ENCODE measurements around the gene PRR36. TPM values are rescaled to one million over a fixed set of nuclear protein-coding genes. Genes with fewer than 3 reads are reported as not detected.

Gene PRR36
- total RNA-seq, 1 experiment from 2014 or later = 12.9 TPM

DNA sequence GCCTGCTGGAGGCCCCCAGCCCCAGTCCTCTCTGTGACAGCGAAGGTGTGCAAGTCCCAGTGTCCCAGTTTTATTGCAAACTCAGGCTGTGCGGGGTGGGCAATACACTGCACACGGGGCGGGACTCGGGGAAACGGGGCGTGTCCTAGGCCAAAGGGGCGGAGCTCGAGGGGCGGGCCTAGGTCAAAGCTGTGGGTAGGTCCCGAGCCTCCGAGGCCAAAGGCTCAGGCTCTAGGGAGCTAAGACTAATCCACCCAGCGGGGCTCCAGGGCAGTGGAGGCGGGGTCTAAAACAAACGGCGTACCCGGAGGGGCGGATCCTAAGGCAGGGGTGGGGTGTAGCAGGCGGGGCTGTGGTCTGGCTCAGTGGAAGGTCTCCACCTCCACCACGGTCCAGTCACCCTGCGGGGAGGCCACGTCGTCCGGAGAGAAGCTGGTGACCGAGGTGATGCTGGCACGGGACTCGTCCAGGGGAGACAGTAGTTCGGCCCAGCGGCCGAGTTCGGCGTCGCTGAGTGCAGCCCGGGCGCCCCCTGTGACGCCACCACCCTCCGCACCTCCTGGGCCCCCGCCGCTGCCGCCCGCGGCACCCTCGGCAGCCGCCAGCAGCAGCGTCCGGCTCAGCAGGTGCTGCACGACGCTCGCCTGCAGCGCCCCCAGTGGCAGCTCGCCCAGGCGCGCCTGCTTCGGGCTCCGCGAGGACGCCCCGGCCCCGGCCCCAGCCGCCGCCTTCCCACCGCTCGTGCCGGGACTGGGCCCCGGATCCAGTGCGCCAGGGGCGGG lies 5.3 kb downstream of the PRR36 start:
- Histone ChIP-seq H3K4me1 (replicated peaks; ENCODE audit: insufficient read depth) (peaks cover 24% of the 10 kb centered on the region), H3K4me3 (peak overlapping the region; percentile 70), H3K36me3 (ENCODE audit: low read depth) (no peaks in the 10 kb centered on the region), H3K4me2 (peak overlapping the region; percentile 85), H3K27ac (no peak overlapping the region), H3K9me3 (ENCODE audit: insufficient read depth, low read depth) (no peaks in the 10 kb centered on the region), H3F3A (ENCODE audit: insufficient read depth, low read depth) (peaks cover 49% of the 10 kb centered on the region), H3K27me3 (ENCODE audit: insufficient read depth, low read depth) (no peaks in the 10 kb centered on the region), H3K9me2 (ENCODE audit: insufficient read depth) (no peaks in the 10 kb centered on the region), H3K79me2 (ENCODE audit: low read depth) (no peaks in the 10 kb centered on the region), H2AFZ (peak overlapping the region; percentile 75), H4K20me1 (ENCODE audit: insufficient read depth) (no peaks in the 10 kb centered on the region)
- peak; percentile 90 to 94 for DNase-seq
- intact Hi-C loops (cut with micrococcal nuclease; ENCODE audit: unreplicated experiment) = loop anchor here (1.0 to 2.0 kb wide), 2 partner anchors 20 to 34 kb away; partner anchors contain the start of genes LRRC8E and MAP2K7
- BruUV-seq (replicated peaks) = no TSS peak
- ChIA-PET POLR2A (ENCODE audit: unreplicated experiment) (interaction anchor here (0.5 to 1.2 kb wide), 6 partner anchors 34 to 522 kb away, joined by 3 to 13 read pairs (median 4); partner anchors contain the start of genes MAP2K7, RAB11B and SNAPC2), CTCF (interaction anchor here (0.6 to 2.0 kb wide), 7 partner anchors 16 to 514 kb away, joined by 3 to 20 read pairs (median 3); partner anchors contain the start of genes MAP2K7, SNAPC2, TIMM44 and TRAPPC5)
- no peak for TF ChIP-seq EZH2 (IDR thresholded peaks at IDR 0.05; ENCODE audit: low read depth)
- TF ChIP-seq, protein P1, sequence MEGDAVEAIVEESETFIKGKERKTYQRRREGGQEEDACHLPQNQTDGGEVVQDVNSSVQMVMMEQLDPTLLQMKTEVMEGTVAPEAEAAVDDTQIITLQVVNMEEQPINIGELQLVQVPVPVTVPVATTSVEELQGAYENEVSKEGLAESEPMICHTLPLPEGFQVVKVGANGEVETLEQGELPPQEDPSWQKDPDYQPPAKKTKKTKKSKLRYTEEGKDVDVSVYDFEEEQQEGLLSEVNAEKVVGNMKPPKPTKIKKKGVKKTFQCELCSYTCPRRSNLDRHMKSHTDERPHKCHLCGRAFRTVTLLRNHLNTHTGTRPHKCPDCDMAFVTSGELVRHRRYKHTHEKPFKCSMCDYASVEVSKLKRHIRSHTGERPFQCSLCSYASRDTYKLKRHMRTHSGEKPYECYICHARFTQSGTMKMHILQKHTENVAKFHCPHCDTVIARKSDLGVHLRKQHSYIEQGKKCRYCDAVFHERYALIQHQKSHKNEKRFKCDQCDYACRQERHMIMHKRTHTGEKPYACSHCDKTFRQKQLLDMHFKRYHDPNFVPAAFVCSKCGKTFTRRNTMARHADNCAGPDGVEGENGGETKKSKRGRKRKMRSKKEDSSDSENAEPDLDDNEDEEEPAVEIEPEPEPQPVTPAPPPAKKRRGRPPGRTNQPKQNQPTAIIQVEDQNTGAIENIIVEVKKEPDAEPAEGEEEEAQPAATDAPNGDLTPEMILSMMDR (conservative IDR thresholded peaks at IDR 0.05) = peak; percentile 73

DNA sequence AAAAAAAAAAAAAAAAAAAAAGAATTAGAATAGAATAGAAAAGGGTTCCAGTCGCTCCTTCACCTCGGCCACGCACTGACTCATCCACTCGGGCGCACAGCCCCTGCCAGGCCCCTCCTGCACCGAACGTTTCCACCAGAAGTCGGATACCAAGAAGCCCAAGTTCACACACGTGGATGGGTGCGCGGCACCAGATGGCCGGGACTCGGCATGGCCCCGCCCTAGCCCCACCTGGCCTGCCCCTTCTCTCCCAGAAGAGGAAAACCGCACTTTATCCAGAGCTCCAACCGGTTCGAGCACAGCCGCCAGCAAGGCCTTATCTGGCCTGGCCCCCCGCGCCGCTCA lies 5.9 kb downstream of the PRR36 start:
- TF ChIP-seq EZH2 (IDR thresholded peaks at IDR 0.05; ENCODE audit: low read depth) = no peak
- TF ChIP-seq, protein P1 (conservative IDR thresholded peaks at IDR 0.05) = no peak
- peaks cover 50% of the 10 kb centered on the region for H3F3A ChIP-seq (ENCODE audit: insufficient read depth, low read depth)
- H3K4me1 ChIP-seq (replicated peaks; ENCODE audit: insufficient read depth) = peaks cover 21% of the 10 kb centered on the region
- intact Hi-C loops (cut with micrococcal nuclease; ENCODE audit: unreplicated experiment) = loop anchor here (1.0 to 2.0 kb wide), 2 partner anchors 21 to 35 kb away; partner anchors contain the start of genes LRRC8E and MAP2K7
- no peaks in the 10 kb centered on the region for H3K9me3 ChIP-seq (ENCODE audit: insufficient read depth, low read depth)
- peak overlapping the region; percentile 70 for H3K4me3 ChIP-seq
- H3K4me2 ChIP-seq = peak overlapping the region; percentile 85
- H3K9me2 ChIP-seq (ENCODE audit: insufficient read depth) = no peaks in the 10 kb centered on the region
- H2AFZ ChIP-seq = peak overlapping the region; percentile 72
- CTCF ChIA-PET = interaction anchor here (0.7 to 2.0 kb wide), 5 partner anchors 16 to 513 kb away, joined by 3 to 20 read pairs (median 10); partner anchors contain the start of genes MAP2K7, SNAPC2 and TIMM44
- no peaks in the 10 kb centered on the region for H3K36me3 ChIP-seq (ENCODE audit: low read depth)
- no peak overlapping the region for H3K27ac ChIP-seq
- POLR2A ChIA-PET (ENCODE audit: unreplicated experiment) = interaction anchor here (0.5 kb wide), 1 partner anchor 35 kb away, joined by 4 read pairs; no protein-coding TSS in a partner anchor
- TSS peak; percentile 10 for BruUV-seq (replicated peaks)
- H3K79me2 ChIP-seq (ENCODE audit: low read depth) = no peaks in the 10 kb centered on the region
- no peak for DNase-seq
- H3K27me3 ChIP-seq (ENCODE audit: insufficient read depth, low read depth) = no peaks in the 10 kb centered on the region
- no peaks in the 10 kb centered on the region for H4K20me1 ChIP-seq (ENCODE audit: insufficient read depth)

DNA sequence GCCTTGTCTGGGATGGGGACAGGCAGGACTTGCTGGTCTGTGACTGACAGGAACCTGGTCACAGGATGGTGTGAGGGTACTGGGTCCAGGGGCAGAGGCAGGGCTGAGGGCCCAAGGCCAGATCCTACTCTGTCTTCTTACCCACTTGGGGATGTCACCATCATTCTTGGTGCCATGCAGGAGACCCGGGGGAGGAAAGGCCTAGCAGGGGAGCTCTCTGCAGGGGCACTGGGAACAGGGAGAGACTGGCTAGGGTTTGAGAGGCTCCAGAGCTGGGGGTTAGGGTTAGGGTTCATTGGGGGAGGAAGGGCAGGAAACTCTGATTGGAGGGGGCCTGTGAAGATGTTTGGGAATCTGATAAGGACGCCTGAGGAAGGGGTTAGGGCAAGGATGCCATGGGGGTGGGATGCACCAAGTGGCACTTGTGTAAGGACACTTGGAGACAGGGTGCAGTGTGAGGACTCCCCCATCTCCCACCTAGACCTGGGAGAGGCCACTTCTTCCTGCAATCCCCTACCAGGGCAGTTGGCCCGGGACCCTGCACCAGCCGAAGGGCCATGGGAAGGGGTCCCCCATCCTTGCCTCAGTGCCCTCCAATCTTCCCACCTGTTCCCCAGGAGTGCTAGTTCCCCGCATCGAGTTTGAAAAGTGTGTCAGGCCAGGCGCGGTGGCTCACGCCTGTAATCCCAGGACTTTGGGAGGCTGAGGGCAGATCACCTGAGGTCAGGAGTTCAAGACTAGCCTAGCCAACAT lies 6.9 kb downstream of the PRR36 start:
- no peak for DNase-seq
- Histone ChIP-seq H3K4me3 (no peak overlapping the region), H3K4me2 (no peak overlapping the region), H4K20me1 (ENCODE audit: insufficient read depth) (no peaks in the 10 kb centered on the region), H3K4me1 (replicated peaks; ENCODE audit: insufficient read depth) (peaks cover 21% of the 10 kb centered on the region), H3K27me3 (ENCODE audit: insufficient read depth, low read depth) (no peaks in the 10 kb centered on the region), H3K27ac (no peak overlapping the region), H2AFZ (no peak overlapping the region), H3K36me3 (ENCODE audit: low read depth) (no peaks in the 10 kb centered on the region), H3K9me2 (ENCODE audit: insufficient read depth) (no peaks in the 10 kb centered on the region), H3K9me3 (ENCODE audit: insufficient read depth, low read depth) (no peaks in the 10 kb centered on the region), H3F3A (ENCODE audit: insufficient read depth, low read depth) (peaks cover 40% of the 10 kb centered on the region), H3K79me2 (ENCODE audit: low read depth) (no peaks in the 10 kb centered on the region)
- no TSS peak for BruUV-seq (replicated peaks)
- ChIA-PET POLR2A (ENCODE audit: unreplicated experiment) (no interaction called here), CTCF (no interaction called here)
- intact Hi-C loops (cut with micrococcal nuclease; ENCODE audit: unreplicated experiment) = no loop called here
- TF ChIP-seq, protein P1 (conservative IDR thresholded peaks at IDR 0.05) = no peak
